Peyer's patch (tissue), 4 donors: Measurements from ENCODE around the gene ESYT2. TPM values are rescaled to one million over a fixed set of nuclear protein-coding genes. Genes with fewer than 3 reads are reported as not detected.

Experiments used
- DNase-seq, 3 donors: peaks; one replicate each; pipeline ENCODE4 v3.0.0-alpha.2; 2017 to 2019
- H3K27ac ChIP-seq, 4 donors: fragments of 200-600 bp; sonication (generic); one replicate each; pipeline ENCODE4 v1.5.1; 2016 to 2019
- H3K27me3 ChIP-seq, 2 donors: fragments of 200-600 bp; sonication (generic); one replicate each; pipeline ENCODE4 v1.5.1; 2019
- H3K36me3 ChIP-seq, 3 donors: fragments of 200-600 bp; sonication (generic); one replicate each; pipeline ENCODE4 v1.5.1; 2016 to 2019
- H3K4me1 ChIP-seq, 4 donors: fragments of 200-600 bp; sonication (generic); one replicate each; pipeline ENCODE4 v1.5.1; 2016 to 2019
- H3K4me3 ChIP-seq, 4 donors: fragments of 200-600 bp; sonication (generic); 1 replicate in 3 of 4; 2 replicates in 1 of 4; pipeline ENCODE4 v1.5.1; 2016 to 2019; ENCODE audit warnings: mild to moderate bottlenecking in 1 of 4
- H3K9me3 ChIP-seq, 4 donors: fragments of 200-600 bp; sonication (generic); one replicate each; pipeline ENCODE4 v1.5.1; 2016 to 2019; ENCODE audit warnings: mild to moderate bottlenecking in 1 of 4
- POLR2A ChIP-seq, 2 donors: fragments of 450-650 bp; IDR thresholded peaks; one replicate each; pipeline ENCODE4 v1.5.1; 2017; ENCODE audit warnings: antibody characterized with exemption in 2 of 2, mild to moderate bottlenecking in 2 of 2, moderate library complexity in 2 of 2
- total RNA-seq, 4 donors: library from RNA; depleted of rRNA; stranded (reverse); fragments of >200 nt; gene quantifications; one replicate each; pipeline ENCODE4 v1.1.0, GENCODE V29; 2016
- TF ChIP-seq, protein P1 (sequence below), 6 experiments: fragments of 450-650 bp in 4 of 6; fragments of 200-600 bp in 2 of 6; sonication (generic) in 1 of 6; IDR thresholded peaks; one replicate each; pipeline ENCODE4 v1.5.1; 2017 to 2019; ENCODE audit warnings: antibody characterized with exemption in 6 of 6, mild to moderate bottlenecking in 3 of 6, moderate library complexity in 1 of 6

ESYT2 gene
- total RNA-seq, 4 donors from 2014 or later = 53.6 to 137 (median 71.0) TPM

GRCh38 chr7:158766570-158767281, 62.6 kb downstream of the ESYT2 start:
- peaks cover 0 to 48% (median 0%) of the 10 kb centered on the region in 3 donors for H3K36me3 ChIP-seq
- H3K27ac ChIP-seq = no peak overlapping the region
- no peak overlapping the region for H3K4me3 ChIP-seq
- no peak for TF ChIP-seq POLR2A (IDR thresholded peaks at IDR 0.05)
- TF ChIP-seq, protein P1, sequence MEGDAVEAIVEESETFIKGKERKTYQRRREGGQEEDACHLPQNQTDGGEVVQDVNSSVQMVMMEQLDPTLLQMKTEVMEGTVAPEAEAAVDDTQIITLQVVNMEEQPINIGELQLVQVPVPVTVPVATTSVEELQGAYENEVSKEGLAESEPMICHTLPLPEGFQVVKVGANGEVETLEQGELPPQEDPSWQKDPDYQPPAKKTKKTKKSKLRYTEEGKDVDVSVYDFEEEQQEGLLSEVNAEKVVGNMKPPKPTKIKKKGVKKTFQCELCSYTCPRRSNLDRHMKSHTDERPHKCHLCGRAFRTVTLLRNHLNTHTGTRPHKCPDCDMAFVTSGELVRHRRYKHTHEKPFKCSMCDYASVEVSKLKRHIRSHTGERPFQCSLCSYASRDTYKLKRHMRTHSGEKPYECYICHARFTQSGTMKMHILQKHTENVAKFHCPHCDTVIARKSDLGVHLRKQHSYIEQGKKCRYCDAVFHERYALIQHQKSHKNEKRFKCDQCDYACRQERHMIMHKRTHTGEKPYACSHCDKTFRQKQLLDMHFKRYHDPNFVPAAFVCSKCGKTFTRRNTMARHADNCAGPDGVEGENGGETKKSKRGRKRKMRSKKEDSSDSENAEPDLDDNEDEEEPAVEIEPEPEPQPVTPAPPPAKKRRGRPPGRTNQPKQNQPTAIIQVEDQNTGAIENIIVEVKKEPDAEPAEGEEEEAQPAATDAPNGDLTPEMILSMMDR (IDR thresholded peaks at IDR 0.05) = no peak
- H3K4me1 ChIP-seq = no peaks in the 10 kb centered on the region
- no peaks in the 10 kb centered on the region for H3K9me3 ChIP-seq
- DNase-seq = no peak
- H3K27me3 ChIP-seq = no peaks in the 10 kb centered on the region

DNA sequence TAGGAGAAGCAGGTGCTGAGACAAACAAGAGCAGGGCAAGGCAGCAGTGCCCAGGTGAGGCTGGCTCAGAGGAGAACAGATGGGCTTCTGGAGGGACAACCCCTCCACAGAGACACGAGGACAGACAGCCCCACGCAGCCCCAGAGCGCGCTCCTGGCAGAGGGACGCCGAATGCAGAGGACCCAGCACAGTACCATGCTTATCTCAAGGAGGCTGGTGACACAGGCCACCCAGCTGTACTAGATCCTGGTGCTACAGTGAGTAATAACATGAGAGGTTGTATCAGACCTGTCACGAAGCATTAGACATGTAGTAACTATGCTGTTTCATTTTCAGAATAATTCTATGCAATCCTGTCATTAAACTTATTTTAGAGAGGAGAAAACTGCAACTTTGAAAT, 64.3 kb downstream of the ESYT2 start:
- TF ChIP-seq, protein P1 (IDR thresholded peaks at IDR 0.05) = no peak
- no peak for TF ChIP-seq POLR2A (IDR thresholded peaks at IDR 0.05)

DNA sequence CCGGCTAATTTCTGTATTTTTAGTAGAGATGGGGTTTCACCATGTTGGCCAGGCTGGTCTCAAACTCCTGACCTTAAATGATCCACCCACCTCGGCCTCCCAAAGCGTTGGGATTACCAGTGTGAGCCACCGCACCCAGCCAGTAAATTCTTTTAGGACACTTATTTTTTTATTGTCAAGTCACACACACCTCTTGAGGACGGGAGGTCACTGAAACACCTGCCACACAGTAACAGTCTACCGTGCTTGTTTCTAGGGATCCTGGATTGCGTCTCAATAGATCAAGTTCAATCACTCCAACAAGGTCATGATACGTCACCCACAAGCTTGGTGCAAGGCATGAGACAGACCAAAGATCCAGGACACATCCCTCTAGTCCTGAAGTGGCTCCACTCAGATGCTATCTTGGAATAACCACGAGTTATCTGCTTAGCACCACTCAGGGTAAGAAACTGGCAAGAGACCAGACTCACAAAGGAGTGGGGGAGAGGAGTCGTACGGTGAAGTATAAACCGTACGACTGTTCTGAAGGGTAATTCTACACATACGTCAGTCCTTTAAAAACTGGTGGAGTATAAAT, 65.8 kb downstream of the ESYT2 start:
- Histone ChIP-seq H3K27ac (no peak overlapping the region), H3K4me1 (no peaks in the 10 kb centered on the region), H3K4me3 (no peak overlapping the region), H3K36me3 (peaks cover 0 to 71% (median 2%) of the 10 kb centered on the region in 3 donors), H3K27me3 (no peaks in the 10 kb centered on the region), H3K9me3 (no peaks in the 10 kb centered on the region)
- no peak for DNase-seq
- TF ChIP-seq POLR2A (IDR thresholded peaks at IDR 0.05) = no peak
- TF ChIP-seq, protein P1 (IDR thresholded peaks at IDR 0.05) = no peak

More for the DNA sequence above, 64.3 kb downstream of the ESYT2 start:
- DNase-seq = no peak
- Histone ChIP-seq H3K27me3 (no peaks in the 10 kb centered on the region), H3K4me1 (no peaks in the 10 kb centered on the region), H3K9me3 (no peaks in the 10 kb centered on the region), H3K4me3 (no peak overlapping the region), H3K27ac (no peak overlapping the region), H3K36me3 (peaks cover 0 to 56% (median 2%) of the 10 kb centered on the region in 3 donors)

- TF ChIP-seq, protein P1 (IDR thresholded peaks at IDR 0.05) = no peak
- TF ChIP-seq POLR2A (IDR thresholded peaks at IDR 0.05) = no peak
- Histone ChIP-seq H3K27me3 (no peaks in the 10 kb centered on the region), H3K4me1 (no peaks in the 10 kb centered on the region), H3K36me3 (peaks cover 0 to 77% (median 2%) of the 10 kb centered on the region in 3 donors), H3K9me3 (no peaks in the 10 kb centered on the region), H3K27ac (no peak overlapping the region), H3K4me3 (no peak overlapping the region)
- DNase-seq = no peak
Observed at GRCh38 chr7:158761945-158762344, 67.4 kb downstream of the ESYT2 start.

DNA sequence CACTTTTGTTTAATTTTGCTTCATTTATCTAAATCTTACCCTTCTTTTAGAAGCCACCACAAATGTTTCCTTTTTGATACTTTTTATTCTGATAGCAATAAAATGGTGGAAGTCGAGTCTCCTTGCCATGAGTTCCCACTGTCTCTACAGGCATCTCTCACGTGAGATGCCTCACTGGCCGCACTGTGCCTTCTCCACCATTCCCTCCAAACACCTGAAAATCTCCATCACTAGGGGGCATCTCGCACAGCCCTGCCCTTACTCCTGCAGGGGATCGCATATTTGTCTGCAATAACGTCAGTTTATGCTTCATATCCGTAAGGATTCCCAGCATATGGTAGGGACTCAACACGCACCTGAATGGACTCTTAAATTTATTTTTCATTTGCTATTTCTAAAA, 68.4 kb downstream of the ESYT2 start:
- Histone ChIP-seq H3K36me3 (peaks cover 0 to 78% (median 2%) of the 10 kb centered on the region in 3 donors), H3K4me1 (no peaks in the 10 kb centered on the region), H3K9me3 (no peaks in the 10 kb centered on the region), H3K27ac (no peak overlapping the region), H3K27me3 (no peaks in the 10 kb centered on the region), H3K4me3 (no peak overlapping the region)
- no peak for DNase-seq
- TF ChIP-seq POLR2A (IDR thresholded peaks at IDR 0.05) = no peak
- TF ChIP-seq, protein P1 (IDR thresholded peaks at IDR 0.05) = no peak
